ENCODE results near the gene TMEM123.

Gene TMEM123

DNA sequence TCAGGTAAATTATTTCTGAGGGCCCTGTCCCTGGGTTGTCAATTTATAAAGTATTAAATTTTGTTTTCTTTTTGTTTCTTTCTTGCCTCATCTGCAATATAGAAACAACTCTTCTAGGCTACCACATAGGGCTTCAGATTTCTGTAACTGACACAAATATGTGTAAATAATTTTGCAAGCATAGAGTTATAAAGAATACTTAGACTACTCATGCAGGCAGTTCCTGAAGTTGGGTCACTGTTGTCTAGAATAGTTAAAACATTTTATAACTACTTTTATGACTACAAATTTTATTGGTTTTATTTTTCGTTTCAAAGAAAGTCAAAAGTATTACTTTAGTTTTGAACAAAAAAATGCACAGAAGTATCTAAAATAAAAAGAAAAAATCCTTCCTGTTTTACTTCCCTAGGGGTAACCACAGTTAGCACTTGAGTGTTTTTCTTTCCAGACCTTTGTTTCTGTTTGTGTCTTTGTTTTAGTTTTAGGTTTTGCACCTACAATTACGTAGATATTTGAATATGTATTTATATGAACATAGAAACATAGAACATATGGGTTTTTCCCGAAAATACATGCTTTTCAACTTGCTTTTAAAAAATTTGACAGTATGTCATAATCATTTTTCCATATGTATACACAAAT, 12.4 kb upstream of the TMEM123 start:
- no peak overlapping the region for H3K27ac ChIP-seq (ENCODE audit: low read depth, low read length)
- H3K4me1 ChIP-seq (ENCODE audit: control insufficient read depth in 5 of 5, insufficient read depth in 5 of 5, low read length in 5 of 5): peaks cover 0 to 6% (median 0%) of the 10 kb centered on the region in 5 donors
- peaks cover 0 to 4% (median 0%) of the 10 kb centered on the region in 5 donors for H3K27me3 ChIP-seq (ENCODE audit: control insufficient read depth in 5 of 5, insufficient read depth in 4 of 5, low read length in 5 of 5)
- H3K9me3 ChIP-seq (ENCODE audit: control insufficient read depth in 5 of 5, low read length in 5 of 5): no peaks in the 10 kb centered on the region
- H3K36me3 ChIP-seq (ENCODE audit: control insufficient read depth in 5 of 5, insufficient read depth in 5 of 5, low read length in 5 of 5): no peaks in the 10 kb centered on the region
- H3K9ac ChIP-seq (ENCODE audit: low read length in 5 of 5): no peak overlapping the region
- H3K4me3 ChIP-seq (ENCODE audit: low read depth in 1 of 5, low read length in 5 of 5): no peak overlapping the region

DNA sequence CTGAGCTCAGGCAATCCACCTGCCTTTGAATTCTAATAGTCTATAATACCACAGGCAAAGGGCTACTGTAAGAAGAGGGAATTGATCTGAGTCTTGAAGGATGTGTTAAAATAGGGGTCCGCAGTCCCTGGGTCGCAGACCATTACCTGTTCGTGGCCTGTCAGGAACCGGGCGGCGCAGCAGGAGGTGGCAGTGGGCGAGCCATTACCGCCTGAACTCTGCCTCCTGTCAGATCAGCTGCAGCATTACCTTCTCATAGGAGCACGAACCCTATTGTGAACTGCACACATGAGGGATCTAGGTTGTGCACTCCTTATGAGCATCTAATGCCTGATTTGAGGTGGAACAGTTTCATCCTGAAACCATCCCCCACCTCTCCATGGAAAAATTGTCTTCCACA, 11.5 kb upstream of the TMEM123 start:
- no peak overlapping the region for H3K4me3 ChIP-seq (ENCODE audit: low read depth in 1 of 5, low read length in 5 of 5)
- H3K4me1 ChIP-seq (ENCODE audit: control insufficient read depth in 5 of 5, insufficient read depth in 5 of 5, low read length in 5 of 5): peaks cover 0 to 4% (median 0%) of the 10 kb centered on the region in 5 donors

GRCh38 chr11:102462610-102463009, 10.0 kb upstream of the TMEM123 start:
- Histone ChIP-seq H3K9me3 (ENCODE audit: control insufficient read depth in 5 of 5, low read length in 5 of 5) (no peaks in the 10 kb centered on the region), H3K4me1 (ENCODE audit: control insufficient read depth in 5 of 5, insufficient read depth in 5 of 5, low read length in 5 of 5) (peaks cover 0 to 4% (median 0%) of the 10 kb centered on the region in 5 donors), H3K4me3 (ENCODE audit: low read depth in 1 of 5, low read length in 5 of 5) (no peak overlapping the region), H3K27ac (ENCODE audit: low read depth, low read length) (no peak overlapping the region), H3K36me3 (ENCODE audit: control insufficient read depth in 5 of 5, insufficient read depth in 5 of 5, low read length in 5 of 5) (no peaks in the 10 kb centered on the region), H3K27me3 (ENCODE audit: control insufficient read depth in 5 of 5, insufficient read depth in 4 of 5, low read length in 5 of 5) (no peaks in the 10 kb centered on the region), H3K9ac (ENCODE audit: low read length in 5 of 5) (no peak overlapping the region)

More for the DNA sequence above, 11.5 kb upstream of the TMEM123 start:
- Histone ChIP-seq H3K36me3 (ENCODE audit: control insufficient read depth in 5 of 5, insufficient read depth in 5 of 5, low read length in 5 of 5) (no peaks in the 10 kb centered on the region), H3K9me3 (ENCODE audit: control insufficient read depth in 5 of 5, low read length in 5 of 5) (no peaks in the 10 kb centered on the region), H3K27ac (ENCODE audit: low read depth, low read length) (no peak overlapping the region), H3K9ac (ENCODE audit: low read length in 5 of 5) (no peak overlapping the region), H3K27me3 (ENCODE audit: control insufficient read depth in 5 of 5, insufficient read depth in 4 of 5, low read length in 5 of 5) (no peaks in the 10 kb centered on the region)

GRCh38 chr11:102459393-102459792, 6.8 kb upstream of the TMEM123 start:
- no peak overlapping the region for H3K4me3 ChIP-seq (ENCODE audit: low read depth in 1 of 5, low read length in 5 of 5)
- no peak overlapping the region for H3K9ac ChIP-seq (ENCODE audit: low read length in 5 of 5)
- peaks cover 0 to 8% (median 5%) of the 10 kb centered on the region in 5 donors for H3K4me1 ChIP-seq (ENCODE audit: control insufficient read depth in 5 of 5, insufficient read depth in 5 of 5, low read length in 5 of 5)
- H3K36me3 ChIP-seq (ENCODE audit: control insufficient read depth in 5 of 5, insufficient read depth in 5 of 5, low read length in 5 of 5): no peaks in the 10 kb centered on the region
- no peaks in the 10 kb centered on the region for H3K9me3 ChIP-seq (ENCODE audit: control insufficient read depth in 5 of 5, low read length in 5 of 5)
- no peak overlapping the region for H3K27ac ChIP-seq (ENCODE audit: low read depth, low read length)
- H3K27me3 ChIP-seq (ENCODE audit: control insufficient read depth in 5 of 5, insufficient read depth in 4 of 5, low read length in 5 of 5): no peaks in the 10 kb centered on the region

DNA sequence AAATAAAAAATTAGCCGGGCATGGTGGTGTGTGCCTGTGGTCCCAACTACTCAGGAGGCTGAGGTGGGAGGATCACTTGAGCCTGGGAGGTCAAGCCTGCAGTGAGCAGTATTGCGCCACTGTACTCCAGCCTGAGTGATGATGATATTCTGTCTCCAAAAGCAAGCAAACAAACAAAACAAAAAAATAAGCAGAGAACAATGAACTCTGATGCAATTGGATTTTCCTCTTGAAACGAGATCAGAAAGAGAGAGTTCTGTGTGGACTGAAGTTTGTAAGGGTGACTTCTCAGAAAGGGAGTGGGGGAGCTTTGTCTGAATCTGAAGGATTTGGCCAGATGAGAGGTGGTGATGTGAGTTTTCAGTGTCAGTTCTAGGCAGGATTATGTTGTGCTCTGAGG, 6.0 kb upstream of the TMEM123 start:
- Histone ChIP-seq H3K9ac (ENCODE audit: low read length in 5 of 5) (no peak overlapping the region), H3K9me3 (ENCODE audit: control insufficient read depth in 5 of 5, low read length in 5 of 5) (no peaks in the 10 kb centered on the region), H3K27me3 (ENCODE audit: control insufficient read depth in 5 of 5, insufficient read depth in 4 of 5, low read length in 5 of 5) (no peaks in the 10 kb centered on the region), H3K4me1 (ENCODE audit: control insufficient read depth in 5 of 5, insufficient read depth in 5 of 5, low read length in 5 of 5) (peaks cover under 1 to 9% (median 5%) of the 10 kb centered on the region in 5 donors), H3K27ac (ENCODE audit: low read depth, low read length) (no peak overlapping the region), H3K4me3 (ENCODE audit: low read depth in 1 of 5, low read length in 5 of 5) (no peak overlapping the region), H3K36me3 (ENCODE audit: control insufficient read depth in 5 of 5, insufficient read depth in 5 of 5, low read length in 5 of 5) (no peaks in the 10 kb centered on the region)

DNA sequence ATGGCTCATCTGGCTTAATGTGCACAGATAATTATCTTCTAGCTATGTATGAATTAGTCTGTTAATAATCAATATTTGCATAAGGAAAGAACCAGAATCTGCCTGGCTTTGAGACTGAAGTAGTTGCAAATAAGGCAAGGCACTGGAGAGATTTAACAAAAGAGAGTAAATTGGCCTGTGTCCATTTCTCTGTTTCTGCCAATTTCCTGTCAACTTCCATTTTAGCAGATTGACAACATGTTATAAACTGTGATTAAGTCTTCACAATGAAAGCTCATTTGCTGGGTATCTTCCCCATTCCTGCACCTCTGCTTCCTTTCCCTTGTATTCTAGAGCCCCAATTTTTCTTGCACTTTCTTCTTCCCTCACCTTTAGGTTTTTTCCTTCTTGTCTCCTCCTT, 5.3 kb upstream of the TMEM123 start:
- Histone ChIP-seq H3K9me3 (ENCODE audit: control insufficient read depth in 5 of 5, low read length in 5 of 5) (no peaks in the 10 kb centered on the region), H3K4me1 (ENCODE audit: control insufficient read depth in 5 of 5, insufficient read depth in 5 of 5, low read length in 5 of 5) (peaks cover 2 to 14% (median 12%) of the 10 kb centered on the region in 5 donors), H3K4me3 (ENCODE audit: low read depth in 1 of 5, low read length in 5 of 5) (no peak overlapping the region), H3K27me3 (ENCODE audit: control insufficient read depth in 5 of 5, insufficient read depth in 4 of 5, low read length in 5 of 5) (no peaks in the 10 kb centered on the region), H3K36me3 (ENCODE audit: control insufficient read depth in 5 of 5, insufficient read depth in 5 of 5, low read length in 5 of 5) (no peaks in the 10 kb centered on the region), H3K9ac (ENCODE audit: low read length in 5 of 5) (no peak overlapping the region), H3K27ac (ENCODE audit: low read depth, low read length) (no peak overlapping the region)

- H3K4me3 ChIP-seq (ENCODE audit: low read depth in 1 of 5, low read length in 5 of 5): no peak overlapping the region
- no peaks in the 10 kb centered on the region for H3K9me3 ChIP-seq (ENCODE audit: control insufficient read depth in 5 of 5, low read length in 5 of 5)
- no peaks in the 10 kb centered on the region for H3K27me3 ChIP-seq (ENCODE audit: control insufficient read depth in 5 of 5, insufficient read depth in 4 of 5, low read length in 5 of 5)
- no peak overlapping the region for H3K27ac ChIP-seq (ENCODE audit: low read depth, low read length)
- no peak overlapping the region for H3K9ac ChIP-seq (ENCODE audit: low read length in 5 of 5)
- peaks cover 2 to 16% (median 14%) of the 10 kb centered on the region in 5 donors for H3K4me1 ChIP-seq (ENCODE audit: control insufficient read depth in 5 of 5, insufficient read depth in 5 of 5, low read length in 5 of 5)
- no peaks in the 10 kb centered on the region for H3K36me3 ChIP-seq (ENCODE audit: control insufficient read depth in 5 of 5, insufficient read depth in 5 of 5, low read length in 5 of 5)
Observed at GRCh38 chr11:102457056-102457677, 4.6 kb upstream of the TMEM123 start.

DNA sequence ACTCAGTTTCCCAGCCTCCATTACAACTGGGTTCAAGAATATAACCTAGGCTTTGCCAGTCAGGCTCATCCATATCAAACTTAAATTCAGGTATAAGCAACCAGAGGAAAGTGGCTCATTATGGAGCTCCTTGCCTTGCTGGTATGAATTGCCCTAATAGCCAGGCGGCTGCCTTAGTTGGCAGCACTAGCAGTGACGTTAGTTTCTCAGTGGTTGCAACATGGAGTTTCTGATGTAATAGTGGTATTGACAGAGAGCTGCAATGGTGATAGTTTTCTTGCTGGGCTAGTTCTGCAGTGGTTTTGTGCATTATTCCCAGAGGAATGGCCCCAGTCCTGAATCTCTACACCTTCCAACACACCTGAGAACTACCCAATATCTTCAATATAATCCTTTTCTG, 3.8 kb upstream of the TMEM123 start:
- H3K27me3 ChIP-seq (ENCODE audit: control insufficient read depth in 5 of 5, insufficient read depth in 4 of 5, low read length in 5 of 5): no peaks in the 10 kb centered on the region
- H3K4me3 ChIP-seq (ENCODE audit: low read depth in 1 of 5, low read length in 5 of 5): no peak overlapping the region
- H3K27ac ChIP-seq (ENCODE audit: low read depth, low read length): no peak overlapping the region
- H3K9me3 ChIP-seq (ENCODE audit: control insufficient read depth in 5 of 5, low read length in 5 of 5): no peaks in the 10 kb centered on the region
- no peak overlapping the region for H3K9ac ChIP-seq (ENCODE audit: low read length in 5 of 5)
- H3K36me3 ChIP-seq (ENCODE audit: control insufficient read depth in 5 of 5, insufficient read depth in 5 of 5, low read length in 5 of 5): no peaks in the 10 kb centered on the region
- peaks cover 2 to 24% (median 22%) of the 10 kb centered on the region in 5 donors for H3K4me1 ChIP-seq (ENCODE audit: control insufficient read depth in 5 of 5, insufficient read depth in 5 of 5, low read length in 5 of 5)

DNA sequence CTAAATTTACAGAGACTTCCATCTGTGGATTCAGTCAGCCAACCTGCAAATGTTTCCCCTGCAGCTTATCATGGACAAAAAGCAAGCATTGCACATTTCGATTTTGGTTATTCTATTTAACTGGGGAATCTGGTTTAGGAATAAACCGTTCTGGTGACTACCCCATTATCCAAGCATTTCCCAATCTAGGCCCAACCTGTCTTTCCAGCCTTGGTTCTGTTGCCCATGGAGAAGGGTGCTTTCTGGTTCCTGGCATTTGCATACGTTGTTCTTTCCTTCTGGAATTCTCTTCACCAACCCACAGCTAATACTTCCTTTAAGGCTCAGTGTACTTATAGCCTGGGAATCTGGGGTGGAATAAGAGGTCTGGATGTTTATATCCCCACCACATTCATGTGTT, 1.4 kb upstream of the TMEM123 start:
- H3K4me1 ChIP-seq (ENCODE audit: control insufficient read depth in 5 of 5, insufficient read depth in 5 of 5, low read length in 5 of 5): peaks cover 4 to 42% (median 36%) of the 10 kb centered on the region in 5 donors
- no peaks in the 10 kb centered on the region for H3K9me3 ChIP-seq (ENCODE audit: control insufficient read depth in 5 of 5, low read length in 5 of 5)
- no peaks in the 10 kb centered on the region for H3K27me3 ChIP-seq (ENCODE audit: control insufficient read depth in 5 of 5, insufficient read depth in 4 of 5, low read length in 5 of 5)
- no peak overlapping the region for H3K9ac ChIP-seq (ENCODE audit: low read length in 5 of 5)
- no peaks in the 10 kb centered on the region for H3K36me3 ChIP-seq (ENCODE audit: control insufficient read depth in 5 of 5, insufficient read depth in 5 of 5, low read length in 5 of 5)
- no peak overlapping the region for H3K4me3 ChIP-seq (ENCODE audit: low read depth in 1 of 5, low read length in 5 of 5)
- no peak overlapping the region for H3K27ac ChIP-seq (ENCODE audit: low read depth, low read length)

GRCh38 chr11:102453302-102453695, 734 bp upstream of the TMEM123 start:
- Histone ChIP-seq H3K9ac (ENCODE audit: low read length in 5 of 5) (peak overlapping the region in 4 of 5 donors; percentile 61 to 84 (median 75)), H3K9me3 (ENCODE audit: control insufficient read depth in 5 of 5, low read length in 5 of 5) (no peaks in the 10 kb centered on the region), H3K4me3 (ENCODE audit: low read depth in 1 of 5, low read length in 5 of 5) (peak overlapping the region; percentile 78 to 95 (median 92)), H3K4me1 (ENCODE audit: control insufficient read depth in 5 of 5, insufficient read depth in 5 of 5, low read length in 5 of 5) (peaks cover 4 to 46% (median 37%) of the 10 kb centered on the region in 5 donors), H3K27me3 (ENCODE audit: control insufficient read depth in 5 of 5, insufficient read depth in 4 of 5, low read length in 5 of 5) (no peaks in the 10 kb centered on the region), H3K27ac (ENCODE audit: low read depth, low read length) (peak overlapping the region; percentile 64), H3K36me3 (ENCODE audit: control insufficient read depth in 5 of 5, insufficient read depth in 5 of 5, low read length in 5 of 5) (no peaks in the 10 kb centered on the region)

All from subcutaneous abdominal adipose tissue (tissue), 5 donors.